Activated CD4-positive, alpha-beta T cell treated with anti-CD3 and anti-CD28 coated beads, Interleukin-10, Interleukin-2, amounts not matched to agents 100 ng/mL and 50 ng/mL, durations not matched to agents 16 hours and 8 hours (primary cell): ENCODE measurements around the gene GINS3.
A peak's percentile ranks its signal among the peaks of the same experiment; 100 is the strongest.
"Not testable (repeated sequence)": the region's sequence is repeated elsewhere in the genome, so short reads cannot be mapped to it uniquely, and the experiment has no call there.

Source experiments
- DNase-seq: peaks from one replicate; pipeline ENCODE4 v3.0.0-alpha.2; 2020

The GINS3 gene

DNA sequence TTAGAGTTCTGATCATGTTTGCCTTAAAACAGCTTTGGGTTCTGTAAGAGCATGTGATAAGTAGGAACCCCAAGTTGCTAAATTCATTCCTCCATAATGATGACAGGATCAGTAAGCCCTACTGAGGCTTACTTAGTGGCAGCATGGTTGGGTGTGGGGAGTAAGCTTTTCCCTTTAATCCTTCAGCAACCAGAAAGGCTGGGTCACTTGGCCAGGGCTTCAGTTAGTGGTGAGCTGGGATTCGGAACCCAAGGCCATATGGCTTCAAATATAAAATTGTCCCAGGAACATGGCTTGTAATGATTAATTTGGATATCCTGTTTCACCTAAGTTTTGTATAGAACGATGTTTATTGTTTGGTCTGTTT is 850 bp downstream of the GINS3 start:
- DNase-seq, result peak; percentile 8

DNA sequence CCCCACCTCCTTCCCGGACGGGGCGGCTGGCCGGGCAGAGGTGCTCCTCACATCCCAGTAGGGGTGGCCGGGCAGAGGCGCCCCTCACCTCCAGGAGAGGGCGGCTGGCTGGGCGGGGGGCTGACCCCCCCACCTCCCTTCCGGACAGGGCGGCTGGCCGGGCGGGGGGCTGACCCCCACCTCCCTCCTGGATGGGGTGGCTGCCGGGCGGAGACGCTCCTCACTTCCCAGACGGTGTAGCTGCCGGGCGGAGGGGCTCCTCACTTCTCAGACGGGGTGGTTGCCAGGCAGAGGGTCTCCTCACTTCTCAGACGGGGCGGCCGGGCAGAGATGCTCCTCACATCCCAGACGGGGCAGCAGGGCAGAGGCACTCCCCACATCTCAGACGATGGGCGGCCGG is 4.6 kb downstream of the GINS3 start:
- DNase-seq, result not testable (repeated sequence)

GRCh38 chr16:58399718-58400633 is 7.7 kb downstream of the GINS3 start:
- DNase-seq, result peak; percentile 13

DNA sequence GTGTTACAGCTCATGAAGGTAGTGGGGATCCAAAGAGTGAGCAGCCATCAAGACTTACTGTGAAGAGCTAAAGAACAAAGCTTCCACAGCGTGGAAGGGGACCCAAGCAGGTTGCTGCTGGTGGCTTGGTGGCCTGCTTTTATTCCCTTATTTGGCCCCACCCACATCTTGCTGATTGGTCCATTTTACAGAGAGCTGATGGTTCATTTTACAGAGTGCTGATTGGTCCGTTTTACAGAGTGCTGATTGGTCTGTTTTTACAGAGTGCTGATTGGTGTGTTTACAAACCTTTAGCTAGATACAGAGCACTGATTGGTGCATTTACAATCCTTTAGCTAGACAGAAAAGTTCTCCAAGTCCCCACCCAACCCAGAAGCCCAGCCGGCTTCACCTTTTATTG is 9.0 kb downstream of the GINS3 start:
- not testable (repeated sequence) for DNase-seq

DNA sequence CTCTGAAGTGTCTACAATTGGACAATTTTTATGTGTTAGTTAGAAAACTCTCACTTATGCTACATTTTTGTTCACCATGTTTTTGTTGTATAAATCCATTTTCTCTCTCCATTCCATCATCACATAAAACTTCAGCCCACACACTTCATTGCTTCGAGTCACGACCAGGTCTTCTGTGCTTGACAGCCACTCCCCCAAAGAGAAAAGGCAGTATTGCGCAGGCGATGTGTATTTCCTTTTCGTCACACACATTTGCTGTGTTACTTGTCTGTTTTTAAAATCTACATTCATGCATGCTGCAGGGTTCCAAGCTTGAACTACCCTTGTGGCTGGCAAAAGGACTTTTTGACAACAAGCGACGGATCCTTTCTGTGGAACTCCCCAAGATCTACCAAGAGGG is 10.5 kb downstream of the GINS3 start:
- DNase-seq, result no peak

GRCh38 chr16:58409316-58409973 is 17.2 kb downstream of the GINS3 start:
- no peak for DNase-seq

- no peak for DNase-seq
Measured at GRCh38 chr16:58411336-58411735, 19.1 kb downstream of the GINS3 start.

DNA sequence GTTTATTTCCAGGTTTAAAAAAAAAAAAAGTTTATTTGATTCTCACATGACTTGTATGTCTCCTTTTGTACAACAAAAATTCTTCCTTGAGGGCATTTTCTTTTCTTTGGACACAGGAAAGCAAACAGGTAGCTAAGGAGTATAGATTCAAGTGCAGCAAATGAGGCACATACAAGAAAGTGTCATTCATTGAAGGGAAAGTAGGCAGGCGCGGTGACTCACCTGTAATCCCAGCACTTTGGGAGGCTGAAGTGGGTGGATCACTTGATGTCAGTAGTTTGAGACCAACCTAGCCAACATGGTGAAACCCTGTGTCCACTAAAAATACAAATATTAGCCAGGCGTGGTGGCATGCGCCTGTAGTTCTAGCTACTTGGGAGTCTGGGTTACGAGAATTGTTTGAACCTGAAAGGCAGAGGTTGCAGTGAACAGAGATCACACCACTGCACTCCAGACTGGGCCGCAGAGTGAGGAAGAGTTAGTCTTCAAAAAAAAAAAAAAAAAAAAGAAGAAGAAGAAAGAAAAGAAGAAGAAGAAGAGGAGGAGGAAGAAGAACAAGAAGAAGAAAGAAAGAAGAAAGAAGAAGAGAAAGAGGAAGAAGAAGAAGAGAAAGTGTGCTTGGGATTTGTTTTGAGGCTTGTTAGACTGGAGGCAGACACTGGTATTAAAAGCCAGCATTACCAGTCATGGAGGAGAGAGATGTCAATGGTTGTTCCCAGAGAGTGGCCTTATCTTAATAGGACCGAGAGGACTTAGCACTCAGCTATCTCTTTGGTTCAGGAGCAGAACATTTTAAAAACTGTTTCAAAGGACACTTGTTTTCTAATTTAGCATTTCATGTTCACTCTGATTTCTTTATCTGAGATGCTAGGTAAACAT is 19.7 kb downstream of the GINS3 start:
- DNase-seq, result no peak

DNA sequence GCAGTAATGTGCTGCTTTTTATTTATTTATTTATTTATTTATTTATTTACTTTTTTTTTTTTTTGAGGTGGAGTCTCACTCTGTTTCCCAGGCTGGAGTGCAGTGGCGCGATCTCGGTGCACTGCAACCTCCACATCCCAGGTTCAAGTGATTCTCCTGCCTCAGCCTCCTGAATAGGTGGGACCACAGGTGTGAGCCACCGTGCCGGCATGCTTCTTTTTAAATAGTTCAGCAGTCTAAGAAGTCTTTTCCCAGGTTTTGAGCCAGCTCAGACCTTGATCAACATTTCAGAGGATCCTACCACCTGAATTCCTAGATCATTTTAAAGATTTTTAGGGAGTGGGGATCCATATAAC is 20.3 kb downstream of the GINS3 start:
- not testable (repeated sequence) for DNase-seq

DNA sequence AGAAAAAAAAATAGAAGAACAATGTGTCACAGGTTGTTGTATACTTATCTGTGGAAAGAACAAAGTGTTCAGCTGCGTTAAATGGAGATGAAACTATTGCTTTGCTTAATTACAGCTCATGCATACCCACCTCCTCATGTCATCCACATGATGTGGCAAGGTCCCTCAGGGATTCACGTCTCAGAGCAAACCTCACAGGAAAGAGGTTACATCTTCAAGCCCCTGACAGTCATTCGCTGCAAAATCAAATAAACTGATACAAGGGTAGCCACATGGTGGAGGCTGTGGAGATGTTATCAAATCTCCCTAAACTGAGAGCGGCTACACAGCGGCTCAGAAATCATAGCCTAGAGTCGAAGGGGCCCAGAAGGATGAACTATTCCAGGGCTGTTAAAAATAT is 21.1 kb downstream of the GINS3 start:
- no peak for DNase-seq

- no peak for DNase-seq
Measured at GRCh38 chr16:58415003-58415402, 22.7 kb downstream of the GINS3 start.

DNA sequence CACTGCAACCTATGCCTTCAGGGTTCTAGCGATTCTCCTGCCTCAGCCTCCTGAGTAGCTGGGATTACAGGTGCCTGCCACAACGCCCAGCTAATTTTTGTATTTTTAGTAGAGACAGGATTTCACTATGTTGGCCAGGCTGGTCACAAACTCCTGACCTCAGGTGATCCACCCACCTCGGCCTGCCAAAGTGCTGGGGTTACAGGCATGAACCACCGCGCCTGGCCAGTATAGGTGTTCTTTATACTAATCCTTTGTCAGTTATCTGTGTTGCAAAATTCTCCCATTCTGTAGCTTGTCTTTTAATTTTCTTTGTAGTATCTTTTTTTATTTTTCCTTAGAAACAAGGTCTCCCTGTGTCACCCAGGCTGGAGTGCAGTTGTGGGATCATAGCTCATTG is 23.7 kb downstream of the GINS3 start:
- not testable (repeated sequence) for DNase-seq

DNA sequence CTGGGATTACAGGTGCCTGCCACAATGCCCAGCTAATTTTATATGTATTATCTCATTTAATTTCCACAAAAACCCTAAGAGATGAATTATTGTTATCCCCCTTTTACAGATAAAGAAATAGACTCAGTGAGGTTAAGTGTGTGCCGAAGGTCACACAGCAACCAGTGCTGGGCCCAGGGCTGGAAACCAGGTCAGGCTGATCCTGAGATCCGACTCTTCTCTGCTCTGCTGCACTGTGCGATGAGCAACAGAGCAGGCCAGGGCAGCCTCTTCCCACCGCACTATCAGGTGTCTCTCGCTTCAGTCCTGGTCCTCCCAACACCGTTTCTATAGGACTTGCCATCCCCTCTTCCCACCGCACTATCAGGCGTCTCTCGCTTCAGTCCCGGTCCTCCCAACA is 24.8 kb downstream of the GINS3 start:
- no peak for DNase-seq

DNA sequence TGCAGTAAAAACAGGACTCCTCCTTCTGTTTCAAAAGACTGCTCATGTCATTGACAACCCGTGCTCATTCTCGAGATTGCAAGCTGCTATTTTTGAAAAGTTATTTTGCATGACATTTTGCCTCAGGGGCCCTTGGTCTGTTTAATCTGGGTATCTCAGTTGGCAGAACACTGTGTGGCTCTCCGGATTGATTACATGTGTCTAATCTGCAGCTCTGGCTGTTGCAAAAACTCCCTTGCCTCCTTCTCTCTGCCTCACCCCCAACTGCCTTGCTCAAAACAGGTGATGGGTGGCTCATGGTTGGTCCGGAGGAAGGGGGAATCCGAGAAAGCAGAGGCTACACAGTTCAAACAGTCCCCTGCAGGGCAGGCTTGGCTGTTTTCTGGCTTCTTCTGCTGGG is 25.3 kb downstream of the GINS3 start:
- DNase-seq, result no peak

DNA sequence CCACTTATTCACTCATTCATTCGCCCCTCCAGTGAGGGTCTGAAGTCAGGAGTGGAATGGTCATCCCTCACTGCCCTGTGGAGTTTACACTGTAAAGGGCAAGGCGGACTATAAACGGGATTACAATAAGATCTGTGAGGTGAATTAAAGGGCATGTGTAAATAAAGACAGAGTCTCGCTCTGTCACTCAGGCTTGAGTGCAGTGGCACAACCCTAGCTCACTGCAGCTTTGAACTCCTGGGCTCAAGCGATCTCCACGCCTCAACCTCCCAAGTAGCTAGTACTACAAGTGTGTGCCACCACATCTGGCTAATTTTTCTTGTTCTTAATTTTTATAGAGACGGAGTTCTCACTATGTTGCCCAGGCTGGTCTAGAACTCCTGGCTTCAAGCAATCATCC is 25.8 kb downstream of the GINS3 start:
- DNase-seq, result no peak

DNA sequence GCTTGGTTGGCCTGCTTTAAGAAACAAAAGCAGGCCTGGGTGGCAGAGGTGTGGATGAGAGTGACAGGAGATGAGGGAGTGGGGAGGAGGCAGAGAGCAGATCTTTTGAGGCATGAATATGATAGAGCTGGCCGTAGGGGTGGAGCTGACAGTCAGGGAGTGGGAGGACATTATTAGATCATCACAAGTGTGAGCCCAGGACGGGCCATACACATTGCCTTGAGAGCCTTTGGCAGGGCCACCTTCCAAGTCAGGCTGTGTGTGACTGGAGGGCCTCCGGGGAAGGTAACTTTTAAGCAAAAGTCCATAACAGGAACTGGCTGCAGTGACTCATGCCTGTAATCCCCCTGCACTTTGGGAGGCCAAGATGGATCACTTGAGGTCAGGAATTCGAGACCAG is 26.3 kb downstream of the GINS3 start:
- no peak for DNase-seq

GRCh38 chr16:58419241-58419990 is 27.1 kb downstream of the GINS3 start:
- no peak for DNase-seq

DNA sequence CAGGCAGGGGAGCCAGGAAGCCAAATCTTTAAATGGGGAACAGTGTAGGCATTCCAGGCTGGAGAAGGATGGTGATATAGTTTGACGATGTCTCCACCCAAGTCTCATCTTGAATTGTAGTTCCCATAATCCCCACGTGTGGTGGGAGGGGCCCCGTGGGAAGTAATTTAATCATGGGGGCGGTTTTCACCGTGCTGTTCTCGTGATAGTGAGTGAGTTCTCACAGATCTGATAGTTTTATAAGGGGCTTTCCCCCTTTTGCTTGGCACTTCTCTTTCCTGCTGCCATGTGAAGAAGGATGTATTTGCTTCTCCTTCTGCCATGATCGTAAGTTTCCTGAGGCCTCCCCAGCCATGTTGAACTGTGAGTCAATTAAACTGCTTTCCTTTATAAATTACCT is 28.8 kb downstream of the GINS3 start:
- no peak for DNase-seq

DNA sequence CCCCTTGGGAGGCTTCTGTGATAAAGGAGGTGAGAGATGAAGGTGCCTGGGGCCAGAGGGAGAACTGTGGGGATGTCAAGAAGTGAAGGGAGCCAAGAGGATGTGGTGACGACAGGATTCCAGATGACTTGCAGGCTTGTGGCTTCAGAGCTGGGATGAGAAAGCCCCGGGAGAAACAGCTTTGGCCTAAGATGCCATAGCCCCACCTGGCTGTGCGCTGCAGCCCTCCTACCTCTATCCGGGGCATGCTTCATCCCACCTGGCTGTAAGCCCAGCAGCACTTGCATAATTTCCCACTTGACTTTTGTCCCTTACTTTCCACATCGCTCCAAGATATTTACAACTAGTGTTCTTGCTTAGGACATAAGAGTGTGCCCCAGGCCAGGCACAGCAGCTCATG is 29.3 kb downstream of the GINS3 start:
- DNase-seq, result no peak

DNA sequence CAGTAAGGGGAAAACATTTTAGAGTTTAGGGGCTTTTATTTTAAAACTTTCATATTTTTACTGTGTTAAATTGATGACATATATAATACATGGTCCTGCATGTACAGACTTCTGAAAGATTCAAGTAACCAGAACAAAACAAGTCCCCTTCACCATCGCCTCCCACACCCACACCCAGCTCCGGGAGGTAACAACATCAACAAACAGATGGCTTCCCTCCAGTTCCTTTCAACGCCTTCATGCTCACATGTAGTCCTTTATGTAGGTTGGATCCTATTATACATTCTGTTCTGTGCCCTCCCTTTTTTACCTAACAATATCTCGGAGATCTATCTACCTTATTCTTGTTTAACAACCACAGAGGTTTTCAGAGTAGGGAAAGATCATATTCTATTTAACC is 30.5 kb downstream of the GINS3 start:
- no peak for DNase-seq

- no peak for DNase-seq
Measured at GRCh38 chr16:58425245-58425644, 33.0 kb downstream of the GINS3 start.

DNA sequence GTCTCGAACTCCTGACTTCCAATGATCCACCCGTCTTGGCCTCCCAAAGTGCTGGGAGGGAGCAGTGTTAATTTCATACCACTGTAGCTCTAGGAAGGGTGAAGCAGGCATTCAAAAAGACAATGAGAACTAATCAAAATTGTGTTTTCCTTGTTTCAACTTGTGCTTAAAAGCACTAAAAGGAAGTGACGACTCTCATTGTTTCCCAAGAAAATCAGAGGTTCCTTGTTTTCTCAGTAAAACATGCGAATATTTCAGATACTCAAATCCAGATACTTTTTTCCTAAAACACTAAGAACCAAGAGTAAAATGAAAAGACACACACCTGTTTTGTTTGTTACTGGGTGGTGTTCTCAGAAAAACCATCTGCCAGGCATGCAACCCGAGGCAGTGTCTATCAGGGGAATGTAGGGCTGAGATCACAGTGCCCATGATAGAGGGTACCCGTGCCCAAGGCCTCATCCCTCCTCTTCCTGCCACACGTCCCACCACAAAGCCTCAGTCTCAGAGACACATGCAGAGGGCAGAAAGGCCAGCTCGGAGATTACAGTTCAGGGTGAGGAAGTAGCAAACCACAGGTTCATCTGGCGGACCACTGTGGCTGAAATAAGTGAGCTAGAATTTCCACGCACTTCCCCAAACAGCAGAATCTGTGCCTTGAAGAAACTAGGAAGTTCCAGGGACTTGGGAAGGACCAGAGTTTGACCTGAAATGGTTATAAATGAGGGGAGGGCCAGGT is 33.7 kb downstream of the GINS3 start:
- peak; percentile 61 for DNase-seq
